Omental fat pad (tissue), 4 donors: ENCODE measurements around the gene SMIM29. TPM values are rescaled to one million over a fixed set of nuclear protein-coding genes. Genes with fewer than 3 reads are reported as not detected.
A peak's percentile ranks its signal among the peaks of the same experiment; 100 is the strongest.
"Not testable (repeated sequence)": the region's sequence is repeated elsewhere in the genome, so short reads cannot be mapped to it uniquely, and the experiment has no call there.

ENCODE experiments used
- ATAC-seq: fragments of 150-250 bp; one replicate; pipeline ENCODE4 v1.9.1; 2016; ENCODE audit warnings: mild to moderate bottlenecking, moderate library complexity; ENCODE audit not compliant: low FRiP score
- DNase-seq: peaks from one replicate; pipeline ENCODE4 v3.0.0-alpha.2; 2019; ENCODE audit warnings: low spot score
- total RNA-seq, 4 donors: library from RNA; depleted of rRNA; stranded (reverse); fragments of >200 nt; gene quantifications; one replicate each; pipeline ENCODE4 v1.1.0, GENCODE V29; 2016
- TF ChIP-seq, protein P1 (sequence below), 3 donors: fragments of 450-650 bp; IDR thresholded peaks; one replicate each; pipeline ENCODE4 v1.5.1; 2016 to 2017; ENCODE audit warnings: antibody characterized with exemption in 3 of 3, mild to moderate bottlenecking in 3 of 3, moderate library complexity in 2 of 3

The SMIM29 gene
- total RNA-seq, 4 donors from 2014 or later: 11.8 to 23.8 (median 17.2) TPM

- ATAC-seq: no peak
- TF ChIP-seq, protein P1, sequence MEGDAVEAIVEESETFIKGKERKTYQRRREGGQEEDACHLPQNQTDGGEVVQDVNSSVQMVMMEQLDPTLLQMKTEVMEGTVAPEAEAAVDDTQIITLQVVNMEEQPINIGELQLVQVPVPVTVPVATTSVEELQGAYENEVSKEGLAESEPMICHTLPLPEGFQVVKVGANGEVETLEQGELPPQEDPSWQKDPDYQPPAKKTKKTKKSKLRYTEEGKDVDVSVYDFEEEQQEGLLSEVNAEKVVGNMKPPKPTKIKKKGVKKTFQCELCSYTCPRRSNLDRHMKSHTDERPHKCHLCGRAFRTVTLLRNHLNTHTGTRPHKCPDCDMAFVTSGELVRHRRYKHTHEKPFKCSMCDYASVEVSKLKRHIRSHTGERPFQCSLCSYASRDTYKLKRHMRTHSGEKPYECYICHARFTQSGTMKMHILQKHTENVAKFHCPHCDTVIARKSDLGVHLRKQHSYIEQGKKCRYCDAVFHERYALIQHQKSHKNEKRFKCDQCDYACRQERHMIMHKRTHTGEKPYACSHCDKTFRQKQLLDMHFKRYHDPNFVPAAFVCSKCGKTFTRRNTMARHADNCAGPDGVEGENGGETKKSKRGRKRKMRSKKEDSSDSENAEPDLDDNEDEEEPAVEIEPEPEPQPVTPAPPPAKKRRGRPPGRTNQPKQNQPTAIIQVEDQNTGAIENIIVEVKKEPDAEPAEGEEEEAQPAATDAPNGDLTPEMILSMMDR (IDR thresholded peaks at IDR 0.05): no peak
- no peak for DNase-seq
These were observed 1.2 kb downstream of the SMIM29 start for GRCh38 chr6:34247481-34248197.

DNA sequence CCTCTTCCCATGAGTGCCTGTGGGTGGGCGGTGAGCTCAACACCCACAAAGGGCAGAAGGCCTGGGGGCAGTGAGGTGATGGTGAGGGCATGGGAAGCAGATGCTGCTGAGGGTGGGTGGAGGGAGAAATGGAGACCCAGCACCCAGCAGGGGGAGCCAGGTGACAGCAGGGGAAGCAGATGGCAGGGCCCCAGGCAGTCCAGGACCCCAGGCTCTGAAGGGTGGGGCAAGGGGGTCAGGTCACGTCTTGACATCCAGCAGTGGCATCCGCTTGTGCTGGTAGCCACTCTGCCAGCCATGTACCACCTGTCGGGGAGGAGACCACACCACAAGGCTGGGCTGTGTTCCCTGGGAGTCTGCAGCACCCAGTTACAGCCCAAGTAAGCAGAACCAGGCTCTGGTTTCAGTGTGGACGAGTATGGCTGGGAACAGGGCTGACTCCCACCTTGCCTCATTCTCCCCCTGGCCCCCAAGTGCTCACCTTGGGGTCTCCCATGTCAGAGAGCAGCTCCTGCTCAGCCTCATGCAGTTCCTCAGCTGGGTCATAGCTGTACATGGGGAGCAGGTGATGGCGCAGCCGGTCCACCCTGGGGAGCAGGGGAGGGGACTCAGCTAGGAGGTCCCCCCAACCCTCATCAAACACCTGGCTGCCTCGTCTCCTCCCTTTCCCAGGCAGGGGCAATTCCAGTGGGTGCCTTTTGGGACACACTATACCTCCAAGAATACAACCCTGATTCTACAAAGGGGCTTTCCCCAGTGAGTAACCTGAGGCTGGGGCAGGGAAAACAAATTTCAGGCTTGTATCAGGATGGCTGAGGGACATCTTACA is 2.0 kb downstream of the SMIM29 start:
- no peak for ATAC-seq
- DNase-seq: no peak
- TF ChIP-seq, protein P1 (IDR thresholded peaks at IDR 0.05): no peak

DNA sequence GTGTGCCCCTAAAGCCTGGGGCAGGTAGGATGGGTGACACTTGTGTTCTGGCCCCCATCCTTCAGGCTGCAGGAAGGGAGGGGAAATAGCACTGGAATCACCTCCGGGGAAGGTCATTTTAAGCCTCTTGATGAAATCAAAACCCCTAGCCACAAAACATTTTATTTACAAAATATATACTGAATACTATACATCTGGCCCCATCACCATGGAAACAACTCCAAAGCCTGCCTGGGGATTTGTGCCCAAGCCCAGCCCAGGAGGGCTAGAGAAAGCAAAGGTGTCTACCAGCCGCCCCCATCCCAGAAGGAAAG is 2.6 kb downstream of the SMIM29 start:
- no peak for ATAC-seq
- DNase-seq: no peak
- TF ChIP-seq, protein P1 (IDR thresholded peaks at IDR 0.05): no peak

GRCh38 chr6:34245761-34246140 is 3.1 kb downstream of the SMIM29 start:
- not testable (repeated sequence) for ATAC-seq, DNase-seq

GRCh38 chr6:34245032-34245760 is 3.6 kb downstream of the SMIM29 start:
- DNase-seq: not testable (repeated sequence)

DNA sequence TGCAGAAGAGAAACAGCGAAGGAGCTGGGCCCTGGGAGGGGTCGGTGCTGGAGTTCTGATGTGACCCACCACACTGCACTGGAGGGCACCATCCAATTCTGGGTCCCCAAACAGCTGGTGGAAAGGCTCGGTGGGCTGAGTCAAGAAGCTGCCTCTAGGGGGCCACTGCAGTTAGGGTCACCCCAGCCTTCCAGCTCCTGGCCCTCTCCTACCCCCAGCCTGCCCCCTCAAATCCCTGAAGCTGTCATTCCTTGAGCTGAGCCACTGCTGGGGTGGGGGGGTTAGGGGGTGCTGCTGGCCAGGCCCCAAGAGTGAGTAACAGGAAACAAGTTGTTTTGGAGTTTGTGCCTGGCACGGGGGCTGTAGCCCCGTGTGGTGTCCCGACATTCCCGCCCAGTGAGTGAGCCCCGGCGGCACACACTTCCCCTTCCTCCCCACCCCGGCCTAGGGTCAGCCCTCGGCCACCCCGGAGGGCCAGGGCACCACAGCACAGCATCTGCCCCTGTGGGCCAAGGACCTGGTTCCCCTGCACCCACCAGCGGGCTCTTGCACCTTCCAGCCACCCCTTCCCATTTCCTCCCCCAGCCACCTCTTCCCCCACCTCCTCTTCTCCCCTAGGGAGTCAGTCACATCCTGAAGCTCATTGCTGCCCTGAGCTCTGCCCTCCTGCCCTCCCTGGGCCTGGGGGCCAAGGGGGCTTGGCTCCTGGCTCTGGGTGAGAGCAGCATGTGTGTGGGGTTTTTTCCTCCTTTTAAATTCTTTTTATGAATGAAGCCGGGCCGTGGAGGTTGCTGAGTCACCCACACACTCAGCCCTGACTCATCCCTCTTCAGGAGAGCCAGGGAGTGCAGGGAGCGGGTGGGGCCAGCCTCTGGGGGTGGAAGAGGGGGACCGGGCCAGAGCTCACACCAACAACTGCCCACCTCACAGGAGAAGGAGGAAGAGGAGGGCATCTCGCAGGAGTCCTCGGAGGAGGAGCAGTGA is 4.6 kb downstream of the SMIM29 start:
- peak; percentile 58 for ATAC-seq
- TF ChIP-seq, protein P1 (IDR thresholded peaks at IDR 0.05): no peak

More at GRCh38 chr6:34245032-34245760, 3.6 kb downstream of the SMIM29 start:
- not testable (repeated sequence) for ATAC-seq

DNA sequence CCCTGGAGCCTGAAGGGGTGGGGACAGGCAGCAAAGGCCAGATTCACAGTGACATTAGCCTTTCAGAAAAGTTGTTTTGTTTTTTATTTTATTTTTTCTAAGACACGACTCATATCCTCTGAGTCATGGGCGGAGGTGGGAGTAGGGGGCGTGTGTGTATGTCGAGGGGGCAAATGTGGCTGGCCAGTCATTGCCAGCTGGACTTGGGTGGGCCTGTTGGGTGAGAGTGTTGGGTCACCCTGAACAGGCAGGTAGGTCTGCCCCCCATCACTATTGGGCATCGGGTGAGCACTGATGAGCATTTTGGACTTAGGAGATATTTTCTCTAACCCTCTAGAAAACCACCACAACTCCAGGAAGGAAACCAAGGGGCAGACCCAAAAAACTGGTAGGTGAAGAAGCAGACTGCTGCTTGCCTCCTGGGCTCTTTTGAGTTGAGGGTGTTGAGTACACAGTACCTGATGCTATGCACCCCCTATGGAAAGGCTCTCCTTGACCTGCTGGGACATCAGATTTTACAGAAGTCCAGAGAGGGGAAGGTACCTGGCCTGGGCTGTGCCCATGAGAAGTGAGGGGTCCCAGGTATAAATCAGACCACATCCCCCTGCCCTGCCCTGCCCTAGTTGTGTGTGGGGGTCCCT is 5.6 kb downstream of the SMIM29 start:
- ATAC-seq (no peak), DNase-seq (no peak)
- TF ChIP-seq, protein P1 (IDR thresholded peaks at IDR 0.05): no peak

More for the DNA sequence above, 4.6 kb downstream of the SMIM29 start:
- DNase-seq: peak; percentile 80
